ENCODE results near the gene XRCC1. TPM values are rescaled to one million over a fixed set of nuclear protein-coding genes. Genes with fewer than 3 reads are reported as not detected.

The XRCC1 gene
- total and polyA plus RNA-seq, 2 of the 8 experiments (the other 6 are each of a cell fraction or from before 2014, with no cell fraction given), result 42.5 to 44.4 TPM

GRCh38 chr19:43582495-43582894 lies 7.2 kb upstream of the XRCC1 start:
- Histone ChIP-seq H2AK5ac (ENCODE audit: low read depth, low read length) (no peak overlapping the region), H3K4me2 (ENCODE audit: insufficient read depth in 1 of 2, low read depth in 2 of 2, low read length in 2 of 2) (no peak overlapping the region), H2AFZ (ENCODE audit: low read length) (no peak overlapping the region), H3K23ac (ENCODE audit: insufficient read length) (no peak overlapping the region), H3K9me3 (ENCODE audit: insufficient read depth in 2 of 2, low read depth in 1 of 2, low read length in 1 of 2) (no peaks in the 10 kb centered on the region), H2BK15ac (ENCODE audit: low read length) (no peak overlapping the region), H4K5ac (ENCODE audit: insufficient read length, low read depth, low read length) (no peak overlapping the region), H3K4ac (replicated peaks; ENCODE audit: insufficient read length, low read depth, low read length) (no peak overlapping the region), H3K56ac (replicated peaks; ENCODE audit: insufficient read length, low read depth, low read length) (no peak overlapping the region), H2BK20ac (ENCODE audit: low read length) (no peak overlapping the region), H2BK5ac (ENCODE audit: low read depth, low read length) (no peak overlapping the region), H3K27ac (ENCODE audit: low read depth, low read length) (no peak overlapping the region), H3K9ac (replicated peaks in 1 of 4; ENCODE audit: extremely low read depth in 1 of 4, low read depth in 3 of 4, low read length in 3 of 4) (no peak overlapping the region), H4K91ac (replicated peaks; ENCODE audit: insufficient read length, low read length) (no peak overlapping the region), H2BK120ac (replicated peaks; ENCODE audit: low read depth, low read length) (no peak overlapping the region), H3K23me2 (ENCODE audit: low read depth, low read length) (peaks cover 16% of the 10 kb centered on the region), H3K79me2 (ENCODE audit: control insufficient read depth in 1 of 2, insufficient read depth in 2 of 2, low read length in 2 of 2) (no peaks in the 10 kb centered on the region), H3K27me3 (replicated peaks in 1 of 4; ENCODE audit: control insufficient read depth in 3 of 4, extremely low read depth in 1 of 4, insufficient read depth in 3 of 4, low read length in 3 of 4) (no peaks in the 10 kb centered on the region), H3K4me3 (ENCODE audit: extremely low read depth in 1 of 4, insufficient read depth in 2 of 4, low read depth in 3 of 4, low read length in 4 of 4) (no peak overlapping the region), H3K14ac (ENCODE audit: insufficient read length) (no peak overlapping the region), H4K20me1 (replicated peaks in 1 of 2; ENCODE audit: control insufficient read depth in 1 of 2, insufficient read depth in 2 of 2, low read length in 2 of 2) (peaks cover 0 to 4% of the 10 kb centered on the region in 2 experiments), H4K8ac (ENCODE audit: extremely low read depth, insufficient read depth, low read length) (no peak overlapping the region), H3K36me3 (ENCODE audit: control insufficient read depth in 2 of 4, insufficient read depth in 4 of 4, low read length in 3 of 4) (peaks cover 0 to 4% (median 0%) of the 10 kb centered on the region in 4 experiments; a peak in 2 of 8 replicates), H3K18ac (ENCODE audit: extremely low read depth, low read length) (no peak overlapping the region), H3K4me1 (replicated peaks in 1 of 4; ENCODE audit: control insufficient read depth in 3 of 4, insufficient read depth in 4 of 4, low read length in 3 of 4) (peaks cover 0 to 7% (median 3%) of the 10 kb centered on the region in 4 experiments; a peak in 5 of 7 replicates), H3K79me1 (ENCODE audit: low read depth, low read length) (peaks cover 5% of the 10 kb centered on the region; the same call in 1 of the 2 replicates), H2BK12ac (ENCODE audit: low read depth, low read length) (no peak overlapping the region)
- FAIRE-seq (no peak), DNase-seq (ENCODE audit: low read depth in 1 of 2, low spot score in 2 of 2) (no peak)
- CTCF ChIA-PET (ENCODE audit: partially characterized antibody), result interaction anchor here (0.7 to 6.9 kb wide), 6 partner anchors 8 to 80 kb away, joined by 3 to 45 read pairs (median 4); partner anchors contain the start of gene IRGQ
- WGBS, 2 experiments (ENCODE audit: extremely low coverage in 1 of 2, insufficient coverage in 1 of 2, insufficient read length in 1 of 2, insufficient replicate concordance in 2 of 2, low coverage in 1 of 2, low lambda C conversion rate in 2 of 2, missing lambda C conversion rate in 1 of 2), result 72% methylated on average over 2 of the region's 2 CpGs; no CpG with 5 or more reads in 1 of the 2 experiments
- POLR2A ChIA-PET (ENCODE audit: partially characterized antibody), result interaction anchor here (0.6 to 3.6 kb wide), 4 partner anchors 7 to 15 kb away, joined by 3 to 22 read pairs (median 9); no protein-coding TSS in a partner anchor
- TF ChIP-seq SRF (IDR thresholded peaks at IDR 0.05; ENCODE audit: low read depth, low read length) (no peak), HDAC6 (IDR thresholded peaks at IDR 0.05; ENCODE audit: low read depth, low read length) (no peak), KDM4A (IDR thresholded peaks at IDR 0.05; ENCODE audit: low read depth, low read length, severe bottlenecking) (no peak), SIRT6 (IDR thresholded peaks at IDR 0.05; ENCODE audit: low read length) (no peak), SUZ12 (IDR thresholded peaks at IDR 0.05; ENCODE audit: low read length) (no peak), RNF2 (IDR thresholded peaks at IDR 0.05; ENCODE audit: borderline replicate concordance, low read depth, low read length, missing control alignments, poor library complexity, severe bottlenecking) (no peak), USF2 (IDR thresholded peaks at IDR 0.05; ENCODE audit: low read length) (no peak), SP1 (IDR thresholded peaks at IDR 0.05; ENCODE audit: low read depth, low read length) (no peak), CTCF (IDR thresholded peaks at IDR 0.05; ENCODE audit: control extremely low read depth in 1 of 3, insufficient read depth in 1 of 3, low read depth in 1 of 3, low read length in 3 of 3) (no peak)
